ENCODE results near the gene RAD9A. TPM values are rescaled to one million over a fixed set of nuclear protein-coding genes. Genes with fewer than 3 reads are reported as not detected.
A peak's percentile ranks its signal among the peaks of the same experiment; 100 is the strongest.

The RAD9A gene
- total and polyA plus RNA-seq, 11 donors: 3.5 to 9.1 (median 6.1) TPM

GRCh38 chr11:67434395-67434881 lies 42.7 kb downstream of the RAD9A start:
- peak overlapping the region in 1 of 12 donors; percentile 25 for H3K4me3 ChIP-seq
- no peaks in the 10 kb centered on the region for H3K9me3 ChIP-seq
- WGBS, 4 donors: 82 to 92% (median 85%) methylated on average over 13 to 23 of the region's 23 CpGs
- H3K27me3 ChIP-seq: no peaks in the 10 kb centered on the region
- H3K27ac ChIP-seq: peak overlapping the region in 1 of 12 donors; percentile 46
- no peak for ATAC-seq
- TF ChIP-seq CTCF (IDR thresholded peaks at IDR 0.05) (no peak), POLR2A (IDR thresholded peaks at IDR 0.05) (no peak)
- intact Hi-C loops (cut with DNase I): no loop called here
- peaks cover 0 to 84% (median 65%) of the 10 kb centered on the region in 9 donors for H3K36me3 ChIP-seq
- peaks cover under 1 to 41% (median 10%) of the 10 kb centered on the region in 12 donors for H3K4me1 ChIP-seq
- DNase-seq: no peak

GRCh38 chr11:67435031-67435726 lies 43.4 kb downstream of the RAD9A start:
- DNase-seq: no peak
- peaks cover 0 to 42% (median 8%) of the 10 kb centered on the region in 12 donors for H3K4me1 ChIP-seq
- no peak for ATAC-seq
- H3K4me3 ChIP-seq: peak overlapping the region in 1 of 12 donors; percentile 62
- 86 to 93% (median 88%) methylated on average over 17 to 26 of the region's 26 CpGs for WGBS, 4 donors
- peak overlapping the region in 2 of 12 donors; percentile 53 to 90 for H3K27ac ChIP-seq
- H3K27me3 ChIP-seq: no peaks in the 10 kb centered on the region
- H3K9me3 ChIP-seq: no peaks in the 10 kb centered on the region
- peaks cover 0 to 85% (median 58%) of the 10 kb centered on the region in 9 donors for H3K36me3 ChIP-seq
- intact Hi-C loops (cut with DNase I): no loop called here
- TF ChIP-seq CTCF (IDR thresholded peaks at IDR 0.05): no peak
- TF ChIP-seq POLR2A (IDR thresholded peaks at IDR 0.05): no peak

- TF ChIP-seq POLR2A (IDR thresholded peaks at IDR 0.05): no peak
- no peak for TF ChIP-seq CTCF (IDR thresholded peaks at IDR 0.05)
- 90 to 93% (median 91%) methylated on average over 22 to 38 of the region's 38 CpGs for WGBS, 4 donors
- Histone ChIP-seq H3K27ac (peak overlapping the region in 3 of 12 donors; percentile 22 to 90 (median 53)), H3K9me3 (no peaks in the 10 kb centered on the region), H3K4me1 (peaks cover 0 to 49% (median 10%) of the 10 kb centered on the region in 12 donors), H3K27me3 (no peaks in the 10 kb centered on the region), H3K4me3 (peak overlapping the region in 2 of 12 donors; percentile 17 to 62), H3K36me3 (peaks cover 0 to 88% (median 55%) of the 10 kb centered on the region in 9 donors)
- intact Hi-C loops (cut with DNase I): no loop called here
- no peak for DNase-seq
- ATAC-seq: no peak
These were observed 44.1 kb downstream of the RAD9A start for GRCh38 chr11:67435727-67436458.

Data from heart left ventricle (tissue), 16 donors.